SK-N-SH treated with all-trans-retinoic acid at 6 μM for 48 hours (cell line): Measurements from ENCODE around the gene UGGT1.

Source experiments
- ARNTL ChIP-seq: fragments of 450-650 bp; formaldehyde crosslinking; IDR thresholded peaks from 2 replicates; pipeline ENCODE4 v1.5.0; 2020; ENCODE audit warnings: low read depth, mild to moderate bottlenecking, moderate library complexity, borderline replicate concordance
- CSDC2 ChIP-seq: fragments of 250-450 bp; sonication (Bioruptor Pico); IDR thresholded peaks from 2 replicates; pipeline ENCODE4 v1.5.0; 2020; ENCODE audit warnings: mild to moderate bottlenecking, moderate library complexity
- GLIS3 ChIP-seq: fragments of 250-450 bp; sonication (Bioruptor Pico); IDR thresholded peaks from 2 replicates; pipeline ENCODE4 v1.5.0; 2020; ENCODE audit warnings: mild to moderate bottlenecking, moderate library complexity
- ISL1 ChIP-seq: fragments of 250-450 bp; sonication (Bioruptor Pico); IDR thresholded peaks from 2 replicates; pipeline ENCODE4 v2.1.2; 2022; ENCODE audit warnings: mild to moderate bottlenecking, moderate library complexity
- TOX ChIP-seq: fragments of 250-450 bp; sonication (Bioruptor Pico); IDR thresholded peaks from 2 replicates; pipeline ENCODE4 v1.8.0; 2021; ENCODE audit warnings: mild to moderate bottlenecking, moderate library complexity, borderline replicate concordance
- ZC3H10 ChIP-seq: fragments of 250-450 bp; sonication (Bioruptor Pico); IDR thresholded peaks from 2 replicates; pipeline ENCODE4 v1.5.1; 2021; ENCODE audit warnings: mild to moderate bottlenecking, moderate library complexity
- ZNF70 ChIP-seq: fragments of 450-650 bp; formaldehyde crosslinking; IDR thresholded peaks from 2 replicates; pipeline ENCODE4 v1.5.0; 2020; ENCODE audit warnings: mild to moderate bottlenecking, moderate library complexity
- TF ChIP-seq, protein P1 (sequence below): fragments of 250-450 bp; sonication (Bioruptor Pico); IDR thresholded peaks from 2 replicates; pipeline ENCODE4 v1.8.0; 2020; ENCODE audit warnings: mild to moderate bottlenecking, moderate library complexity, borderline replicate concordance

- TF ChIP-seq GLIS3 (no peak), CSDC2 (no peak), ISL1 (CRISPR knock-in tag) (no peak), TOX (CRISPR knock-in tag) (no peak), ZNF70 (CRISPR knock-in tag) (no peak), ARNTL (no peak), ZC3H10 (CRISPR knock-in tag) (no peak)
- TF ChIP-seq, protein P1, sequence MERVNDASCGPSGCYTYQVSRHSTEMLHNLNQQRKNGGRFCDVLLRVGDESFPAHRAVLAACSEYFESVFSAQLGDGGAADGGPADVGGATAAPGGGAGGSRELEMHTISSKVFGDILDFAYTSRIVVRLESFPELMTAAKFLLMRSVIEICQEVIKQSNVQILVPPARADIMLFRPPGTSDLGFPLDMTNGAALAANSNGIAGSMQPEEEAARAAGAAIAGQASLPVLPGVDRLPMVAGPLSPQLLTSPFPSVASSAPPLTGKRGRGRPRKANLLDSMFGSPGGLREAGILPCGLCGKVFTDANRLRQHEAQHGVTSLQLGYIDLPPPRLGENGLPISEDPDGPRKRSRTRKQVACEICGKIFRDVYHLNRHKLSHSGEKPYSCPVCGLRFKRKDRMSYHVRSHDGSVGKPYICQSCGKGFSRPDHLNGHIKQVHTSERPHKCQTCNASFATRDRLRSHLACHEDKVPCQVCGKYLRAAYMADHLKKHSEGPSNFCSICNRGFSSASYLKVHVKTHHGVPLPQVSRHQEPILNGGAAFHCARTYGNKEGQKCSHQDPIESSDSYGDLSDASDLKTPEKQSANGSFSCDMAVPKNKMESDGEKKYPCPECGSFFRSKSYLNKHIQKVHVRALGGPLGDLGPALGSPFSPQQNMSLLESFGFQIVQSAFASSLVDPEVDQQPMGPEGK (CRISPR knock-in tag) = no peak
Observed at GRCh38 chr2:128198656-128199055, 107.7 kb downstream of the UGGT1 start.
